HG03575 (cell line): Measurements from ENCODE around the gene KCNQ2.

Experiments used
- ATAC-seq: cut with Tn5 transposase; IDR thresholded peaks from one replicate; pipeline ENCODE4 v1.9.1; 2021; ENCODE audit not compliant: unreplicated experiment, insufficient number of reproducible peaks, low FRiP score; ENCODE audit errors: extremely low read depth

KCNQ2 gene

DNA sequence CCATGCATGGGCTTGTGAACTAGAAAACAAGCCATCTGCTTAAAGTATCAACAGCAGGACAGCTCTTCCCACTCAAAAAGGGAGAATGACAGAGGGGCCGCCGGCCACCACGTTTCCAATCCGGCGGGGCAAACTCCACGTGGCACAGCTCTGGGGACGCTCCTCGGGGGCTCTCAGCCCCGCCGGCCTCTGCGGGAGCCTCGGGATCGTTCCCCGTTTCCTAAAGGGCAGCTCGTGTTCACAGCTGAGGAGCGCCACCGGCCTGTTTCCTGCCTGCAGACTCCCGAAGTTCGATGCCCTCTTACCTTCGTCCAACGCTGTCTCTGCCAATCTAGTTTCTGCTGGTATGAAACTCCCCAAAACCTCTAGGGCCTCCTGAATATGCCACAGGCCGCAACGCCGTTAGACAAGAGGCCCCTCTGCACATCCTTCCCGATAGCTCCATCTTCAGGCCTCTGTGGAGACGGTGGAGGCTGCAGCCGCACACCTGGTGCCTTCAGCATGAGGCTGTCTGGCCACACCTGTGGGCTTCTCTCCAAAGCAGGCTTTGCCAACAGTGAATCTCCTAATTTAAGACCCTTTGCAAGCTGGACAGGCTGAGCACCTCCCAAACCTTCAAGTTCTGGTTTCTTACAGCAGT is 46.5 kb downstream of the KCNQ2 start:
- ATAC-seq: no peak

- ATAC-seq: no peak
Measured at GRCh38 chr20:63424613-63425012, 47.8 kb downstream of the KCNQ2 start.

GRCh38 chr20:63423751-63424150 is 48.7 kb downstream of the KCNQ2 start:
- ATAC-seq: no peak

GRCh38 chr20:63422653-63423052 is 49.8 kb downstream of the KCNQ2 start:
- ATAC-seq: no peak

DNA sequence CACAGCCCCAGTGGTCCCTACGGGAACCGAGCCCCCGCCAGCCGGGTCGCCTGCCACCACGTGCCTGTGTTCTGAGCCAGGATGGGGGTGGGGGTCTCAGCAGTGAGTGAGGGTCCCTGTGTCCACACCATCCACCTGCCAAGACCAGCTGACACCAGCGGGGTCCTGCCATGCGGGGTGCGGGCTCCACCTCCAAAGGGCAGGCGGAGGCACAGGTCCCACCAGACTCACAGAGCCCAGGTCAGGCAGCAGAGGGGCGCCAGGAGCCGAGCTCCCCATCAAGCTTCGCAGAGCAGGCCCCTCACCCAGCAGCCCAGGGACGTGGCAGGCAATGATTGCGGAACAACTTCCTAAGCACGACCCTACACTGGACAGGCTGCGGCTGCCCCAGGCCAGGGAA is 50.5 kb downstream of the KCNQ2 start:
- ATAC-seq: no peak

DNA sequence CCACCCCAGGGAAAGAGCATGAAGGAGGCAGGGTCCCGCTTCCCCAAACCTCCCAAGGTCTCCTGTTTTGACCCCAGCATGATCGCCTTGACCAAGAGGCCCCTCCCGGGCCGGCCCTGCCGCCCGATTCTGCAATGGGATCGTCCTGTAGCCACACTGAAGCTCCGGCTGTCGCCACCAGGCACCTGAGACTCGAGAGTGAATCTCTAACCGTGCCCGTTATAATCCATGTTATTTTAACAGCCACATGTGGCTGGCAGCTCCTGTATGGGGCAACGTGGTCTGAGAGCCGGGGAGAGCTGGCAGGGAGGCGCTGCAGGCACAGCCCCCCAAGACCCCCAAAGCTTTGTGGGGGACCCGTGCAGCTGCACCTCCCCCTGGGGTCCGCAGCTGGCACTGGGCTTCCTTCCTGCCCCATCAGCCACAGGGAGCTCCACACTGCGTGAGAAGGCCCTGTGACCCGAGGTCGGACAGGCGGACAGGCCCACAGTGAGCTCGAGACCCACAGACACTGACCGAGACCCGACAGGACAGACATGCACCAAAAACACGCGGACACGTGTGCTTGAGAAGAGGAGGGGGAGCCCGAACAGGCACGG is 51.3 kb downstream of the KCNQ2 start:
- no peak for ATAC-seq

DNA sequence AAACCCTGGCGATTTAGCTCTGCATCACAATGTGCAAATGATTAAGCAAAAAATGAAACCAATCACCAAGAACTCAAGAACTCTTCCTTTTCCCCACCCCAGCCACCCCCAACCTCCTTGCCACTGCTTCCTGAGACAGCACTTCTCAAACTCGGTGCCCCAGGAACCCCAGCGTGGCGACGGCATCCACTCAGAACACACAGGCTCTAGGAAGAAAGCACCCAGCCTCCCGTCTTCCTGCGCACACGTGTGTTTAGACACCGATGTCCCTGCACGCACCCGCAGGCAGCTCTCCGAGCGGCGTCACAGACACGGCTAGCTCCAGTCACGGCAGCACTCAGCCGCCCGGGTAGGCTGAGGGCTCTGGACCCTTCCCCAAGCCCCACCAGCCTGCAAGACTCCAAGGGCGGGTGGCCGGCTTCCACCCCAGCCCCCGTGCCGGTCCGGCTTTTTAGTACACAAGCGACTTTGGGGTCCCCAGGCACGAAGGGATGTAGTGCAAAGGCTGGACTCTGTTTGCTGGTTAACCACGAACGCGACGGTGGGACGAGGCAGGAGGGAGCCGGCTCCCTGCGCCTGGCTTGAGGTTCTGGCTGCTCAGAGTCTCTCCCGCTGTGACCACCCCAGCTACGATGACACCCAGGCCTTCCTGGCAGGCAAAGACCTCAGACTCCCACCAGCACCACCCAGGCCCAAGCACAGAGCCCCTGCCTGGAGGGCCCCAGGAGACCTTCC is 51.9 kb downstream of the KCNQ2 start:
- no peak for ATAC-seq

GRCh38 chr20:63419299-63419698 is 53.2 kb downstream of the KCNQ2 start:
- ATAC-seq: no peak

- no peak for ATAC-seq
Measured at GRCh38 chr20:63418617-63419016, 53.8 kb downstream of the KCNQ2 start.

DNA sequence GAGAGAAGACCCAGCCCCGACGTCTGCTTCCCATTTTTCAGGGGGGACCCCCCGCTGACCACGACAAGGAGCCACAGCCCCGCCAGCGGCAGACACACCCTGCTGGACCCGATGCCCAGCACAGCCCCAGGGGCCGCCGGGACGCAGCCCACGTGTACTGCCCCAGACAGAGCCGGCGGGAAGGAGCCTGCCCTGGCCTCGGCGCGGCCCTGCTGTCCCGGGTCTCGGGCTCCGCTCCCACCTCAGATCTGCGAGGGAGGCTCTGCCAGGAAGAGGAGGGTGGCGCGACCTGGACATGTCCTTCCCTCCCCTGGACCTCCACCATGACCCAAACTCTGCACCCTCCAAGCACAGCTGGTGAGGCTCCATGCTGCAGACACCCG is 54.7 kb downstream of the KCNQ2 start:
- ATAC-seq: no peak

DNA sequence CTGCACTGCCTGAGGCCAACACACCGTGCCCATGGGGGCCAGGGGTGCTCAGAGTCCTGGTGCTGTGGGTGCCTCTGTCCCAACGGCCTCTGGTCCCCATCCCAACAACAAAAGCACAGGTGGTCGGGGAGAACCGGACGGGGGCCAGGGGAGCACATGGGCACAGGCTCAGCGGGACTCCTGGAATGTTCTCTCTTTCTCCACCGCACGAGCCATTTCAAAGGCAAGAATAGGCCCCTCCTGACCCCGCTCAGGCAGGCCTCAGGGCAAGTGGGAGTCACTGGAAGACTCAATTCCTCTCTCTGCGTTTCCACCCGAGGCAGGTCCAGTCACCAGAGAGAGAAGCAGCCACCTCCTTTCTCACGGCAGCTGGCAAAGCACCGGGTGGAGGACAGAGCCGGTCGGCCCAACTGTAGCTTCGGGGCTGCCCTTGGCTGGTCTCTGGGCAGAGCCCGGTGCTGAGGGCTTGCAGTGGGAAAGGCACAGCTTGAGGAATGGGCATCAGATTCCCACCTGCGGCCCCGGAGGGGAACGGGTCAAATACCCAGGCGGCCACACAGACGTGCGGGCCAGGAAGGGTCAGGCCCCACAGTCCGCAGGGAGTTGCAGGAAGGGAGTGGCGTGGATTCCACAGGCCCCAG is 55.2 kb downstream of the KCNQ2 start:
- ATAC-seq: no peak

GRCh38 chr20:63416631-63417030 is 55.8 kb downstream of the KCNQ2 start:
- no peak for ATAC-seq

DNA sequence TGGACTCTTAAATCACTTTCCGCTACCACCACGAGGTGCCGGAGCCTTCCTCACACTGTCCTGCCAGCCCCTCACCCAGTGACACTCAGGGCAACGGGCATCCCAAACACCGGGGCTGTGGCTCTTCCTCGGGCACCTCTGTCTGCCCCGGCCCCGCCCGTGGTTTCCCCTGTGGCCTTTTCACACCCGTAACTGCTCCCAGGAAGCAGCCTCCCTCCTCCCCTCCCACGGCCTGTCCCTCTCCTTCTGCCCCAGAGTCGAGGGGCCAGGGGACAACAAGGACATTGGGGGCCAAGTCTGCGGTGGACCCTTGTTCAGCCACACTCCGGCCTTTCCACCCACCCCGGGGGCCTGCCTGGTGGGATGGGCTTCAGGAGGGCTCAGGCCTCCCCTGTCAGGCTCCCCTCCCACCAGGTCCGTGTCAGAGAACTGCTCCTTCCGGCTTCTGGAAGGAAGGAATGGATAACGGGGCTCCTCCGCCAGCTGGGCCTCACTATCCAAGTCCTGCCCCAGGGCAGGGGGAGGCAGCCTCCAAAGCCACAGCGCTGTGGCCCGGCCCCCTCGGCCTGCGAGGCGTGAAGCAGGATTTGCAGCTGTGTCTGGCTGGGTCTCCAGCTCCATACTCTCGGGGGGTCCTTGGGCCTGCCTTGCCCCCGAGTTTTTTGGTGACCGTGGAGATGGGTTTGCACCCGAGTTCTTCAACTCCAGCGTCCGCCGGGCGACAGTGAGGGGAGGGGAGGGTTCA is 56.6 kb downstream of the KCNQ2 start:
- no peak for ATAC-seq

GRCh38 chr20:63414720-63415430 is 57.6 kb downstream of the KCNQ2 start:
- ATAC-seq: no peak

DNA sequence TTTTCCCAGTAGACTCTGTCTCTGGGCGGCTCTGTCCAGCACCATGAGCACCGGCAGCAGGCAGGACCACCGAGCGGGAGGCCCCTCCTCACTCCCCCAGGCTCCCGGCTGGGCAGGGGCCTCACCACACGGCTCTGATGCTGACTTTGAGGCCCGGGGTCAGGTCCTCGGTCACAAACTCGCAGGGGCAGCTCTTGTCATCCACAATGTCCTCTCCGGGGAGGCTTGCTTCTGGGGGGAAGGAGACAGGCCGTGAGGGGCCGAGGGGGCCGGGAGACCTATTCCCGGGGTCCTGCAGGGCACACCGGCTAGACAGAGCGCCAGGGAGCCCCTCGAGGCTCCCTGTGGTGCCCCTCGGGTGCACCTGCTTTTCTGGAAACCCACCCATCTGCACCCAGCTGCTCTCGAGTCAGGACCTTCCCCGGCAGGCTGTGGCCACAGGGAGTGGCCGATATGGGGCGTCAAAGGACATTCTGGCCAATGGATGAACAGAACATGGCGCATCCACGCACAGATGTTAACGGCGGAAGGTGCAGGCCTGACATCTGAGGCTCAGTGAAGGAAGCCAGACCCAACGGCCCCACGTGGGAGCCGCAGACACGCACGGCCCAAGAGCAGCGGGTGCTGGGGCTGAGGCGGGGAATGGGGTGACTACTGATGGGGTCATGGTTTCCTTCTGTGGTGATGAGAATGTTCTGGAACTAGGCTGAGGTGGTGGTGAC is 58.3 kb downstream of the KCNQ2 start:
- ATAC-seq: no peak

DNA sequence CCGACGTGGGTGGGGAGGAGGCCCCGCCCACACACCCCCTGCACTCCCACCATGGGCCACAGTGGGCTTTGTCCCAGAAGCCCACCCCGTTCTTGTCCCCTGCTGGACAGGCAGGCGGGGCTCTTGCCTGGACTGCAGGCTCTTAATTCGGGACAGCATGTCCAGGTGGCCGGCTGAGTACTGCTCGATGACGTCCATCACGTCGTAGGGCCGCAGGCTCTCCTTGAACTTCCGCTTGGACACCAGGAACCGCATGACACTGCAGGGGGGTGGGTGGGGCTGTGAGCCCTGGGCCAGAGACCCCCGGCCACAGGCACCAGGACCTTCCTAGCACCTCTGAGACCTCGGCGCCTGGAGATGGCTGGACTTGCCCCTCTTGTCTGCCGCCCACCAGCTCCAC is 59.1 kb downstream of the KCNQ2 start:
- ATAC-seq: no peak

GRCh38 chr20:63412889-63413288 is 59.6 kb downstream of the KCNQ2 start:
- ATAC-seq: no peak

DNA sequence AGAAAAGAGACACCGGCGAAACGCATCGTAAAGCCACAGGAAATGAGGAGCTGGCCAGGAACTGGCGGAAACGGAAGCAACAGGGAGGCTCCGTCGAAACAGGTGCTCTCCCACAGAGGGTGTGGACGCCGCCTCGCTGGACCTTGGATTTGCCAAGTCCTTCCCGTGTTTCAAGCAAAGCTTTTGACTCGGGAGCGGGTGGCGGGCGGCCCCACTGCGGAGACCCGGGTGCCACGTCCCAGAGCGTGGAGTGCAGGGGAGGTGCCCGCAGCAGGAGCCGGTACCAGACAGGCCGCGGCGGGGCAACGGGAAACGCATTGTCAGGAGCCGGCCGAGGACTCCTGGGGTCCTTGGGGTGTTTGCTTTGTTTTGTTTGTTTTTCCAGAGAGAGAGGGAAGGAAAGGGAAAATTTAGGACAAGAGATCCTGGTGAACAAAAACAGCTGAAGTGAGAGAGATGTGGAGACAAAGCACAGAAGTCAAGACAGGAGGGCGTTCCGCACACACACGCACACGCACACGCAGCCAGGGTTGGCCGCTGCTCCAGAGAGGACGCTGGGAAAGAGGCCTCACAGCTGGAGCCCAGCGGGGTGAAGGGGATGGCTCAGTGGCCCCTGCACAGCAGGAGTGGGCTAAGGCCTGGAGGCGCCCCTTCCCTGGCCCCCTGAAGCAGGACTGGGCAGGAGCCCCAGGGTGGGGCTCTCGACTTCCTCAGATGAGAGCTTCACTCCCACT is 60.4 kb downstream of the KCNQ2 start:
- no peak for ATAC-seq
